ENCODE data around the gene NR6A1.

GRCh38 chr9:124790801-124791505 lies 19.8 kb upstream of the NR6A1 start:
- TF ChIP-seq EP300 (IDR thresholded peaks at IDR 0.05) (no peak), POLR2A (IDR thresholded peaks at IDR 0.05) (no peak)
- TF ChIP-seq, protein P1, sequence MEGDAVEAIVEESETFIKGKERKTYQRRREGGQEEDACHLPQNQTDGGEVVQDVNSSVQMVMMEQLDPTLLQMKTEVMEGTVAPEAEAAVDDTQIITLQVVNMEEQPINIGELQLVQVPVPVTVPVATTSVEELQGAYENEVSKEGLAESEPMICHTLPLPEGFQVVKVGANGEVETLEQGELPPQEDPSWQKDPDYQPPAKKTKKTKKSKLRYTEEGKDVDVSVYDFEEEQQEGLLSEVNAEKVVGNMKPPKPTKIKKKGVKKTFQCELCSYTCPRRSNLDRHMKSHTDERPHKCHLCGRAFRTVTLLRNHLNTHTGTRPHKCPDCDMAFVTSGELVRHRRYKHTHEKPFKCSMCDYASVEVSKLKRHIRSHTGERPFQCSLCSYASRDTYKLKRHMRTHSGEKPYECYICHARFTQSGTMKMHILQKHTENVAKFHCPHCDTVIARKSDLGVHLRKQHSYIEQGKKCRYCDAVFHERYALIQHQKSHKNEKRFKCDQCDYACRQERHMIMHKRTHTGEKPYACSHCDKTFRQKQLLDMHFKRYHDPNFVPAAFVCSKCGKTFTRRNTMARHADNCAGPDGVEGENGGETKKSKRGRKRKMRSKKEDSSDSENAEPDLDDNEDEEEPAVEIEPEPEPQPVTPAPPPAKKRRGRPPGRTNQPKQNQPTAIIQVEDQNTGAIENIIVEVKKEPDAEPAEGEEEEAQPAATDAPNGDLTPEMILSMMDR (IDR thresholded peaks at IDR 0.05) = no peak
